ENCODE data around the gene PPFIBP2. TPM values are rescaled to one million over a fixed set of nuclear protein-coding genes. Genes with fewer than 3 reads are reported as not detected.
A peak's percentile ranks its signal among the peaks of the same experiment; 100 is the strongest.

PPFIBP2 gene
- total RNA-seq, 1 experiment from 2014 or later, result 21.5 TPM

- H3K36me3 ChIP-seq (ENCODE audit: control insufficient read depth, insufficient read depth, low read length), result no peaks in the 10 kb centered on the region
- ATAC-seq (no peak), DNase-seq (ENCODE audit: low read depth, low spot score) (no peak)
- H3K4me3 ChIP-seq (ENCODE audit: low read depth in 2 of 2, low read length in 2 of 2), result no peak overlapping the region
- H3K4me1 ChIP-seq (ENCODE audit: control insufficient read depth, insufficient read depth, low read length), result no peaks in the 10 kb centered on the region
- POLR2A ChIA-PET, result no interaction called here
- H3K27ac ChIP-seq (ENCODE audit: low read length), result no peak overlapping the region
- BruUV-seq (replicated peaks), result no TSS peak
- no peaks in the 10 kb centered on the region for H3K27me3 ChIP-seq (ENCODE audit: control insufficient read depth, insufficient read depth, low read length)
- CTCF ChIA-PET, result interaction anchor here (0.6 kb wide), 1 partner anchor 73 kb away, joined by 11 read pairs; no protein-coding TSS in a partner anchor
- no peaks in the 10 kb centered on the region for H3K9me3 ChIP-seq (ENCODE audit: control insufficient read depth, insufficient read depth, low read depth, low read length)
- intact Hi-C loops (cut with micrococcal nuclease; ENCODE audit: unreplicated experiment) (no loop called here), in situ Hi-C loops (cut with HindIII; ENCODE audit: low pct_unique_long_range_greater_than_20kb, low sequenced_read_pairs) (no loop called here)
- no peak for TF ChIP-seq POLR2AphosphoS5 (IDR thresholded peaks at IDR 0.05; ENCODE audit: low read depth, low read length)
- no peak for TF ChIP-seq CTCF (IDR thresholded peaks at IDR 0.05)
- no peak for TF ChIP-seq TCF7L2 (IDR thresholded peaks at IDR 0.05; ENCODE audit: low read depth, low read length)
- no peak for TF ChIP-seq SIN3A (IDR thresholded peaks at IDR 0.05; ENCODE audit: borderline replicate concordance, insufficient read depth, low read depth, low read length)
- no peak for TF ChIP-seq REST (IDR thresholded peaks at IDR 0.05; ENCODE audit: insufficient read depth in 1 of 2, low read depth in 2 of 2, low read length in 1 of 2)
Observed at GRCh38 chr11:7534042-7534378, 20.2 kb downstream of the PPFIBP2 start.

- BruUV-seq (replicated peaks), result no TSS peak
- Histone ChIP-seq H3K27me3 (ENCODE audit: control insufficient read depth, insufficient read depth, low read length) (no peaks in the 10 kb centered on the region), H3K9me3 (ENCODE audit: control insufficient read depth, insufficient read depth, low read depth, low read length) (no peaks in the 10 kb centered on the region), H3K36me3 (ENCODE audit: control insufficient read depth, insufficient read depth, low read length) (no peaks in the 10 kb centered on the region), H3K4me1 (ENCODE audit: control insufficient read depth, insufficient read depth, low read length) (no peaks in the 10 kb centered on the region), H3K27ac (ENCODE audit: low read length) (no peak overlapping the region), H3K4me3 (ENCODE audit: low read depth in 2 of 2, low read length in 2 of 2) (no peak overlapping the region)
- TF ChIP-seq POLR2AphosphoS5 (IDR thresholded peaks at IDR 0.05; ENCODE audit: low read depth, low read length), result no peak
- TF ChIP-seq CTCF (IDR thresholded peaks at IDR 0.05), result peak; percentile 55; the same call in 1 of the 2 replicates
- no peak for TF ChIP-seq TCF7L2 (IDR thresholded peaks at IDR 0.05; ENCODE audit: low read depth, low read length)
- in situ Hi-C loops (cut with HindIII; ENCODE audit: low pct_unique_long_range_greater_than_20kb, low sequenced_read_pairs) (no loop called here), intact Hi-C loops (cut with micrococcal nuclease; ENCODE audit: unreplicated experiment) (no loop called here)
- DNase-seq (ENCODE audit: low read depth, low spot score), result no peak
- peak; percentile 58 for ATAC-seq
- ChIA-PET POLR2A (no interaction called here), CTCF (no interaction called here)
Observed at GRCh38 chr11:7536100-7536499, 22.3 kb downstream of the PPFIBP2 start.
